Trophoblast cell (in vitro differentiated cells and primary cell): Measurements from ENCODE around the gene CLDN11.

Experiments used
- DNase-seq, 2 donors: peaks; one replicate each; pipeline ENCODE4 v3.0.0-alpha.2; 2016
- H2AFZ ChIP-seq: 2 replicates; pipeline ENCODE4 v1.6.1; 2013; ENCODE audit warnings: low read length, moderate library complexity, mild to moderate bottlenecking; ENCODE audit not compliant: insufficient read depth, poor library complexity
- H2AK5ac ChIP-seq: 2 replicates; pipeline ENCODE4 v1.6.1; 2013; ENCODE audit warnings: mild to moderate bottlenecking, low read length
- H2BK120ac ChIP-seq: 2 replicates; pipeline ENCODE4 v1.6.1; 2013; ENCODE audit warnings: low read length, mild to moderate bottlenecking, moderate library complexity; ENCODE audit not compliant: insufficient read depth, poor library complexity
- H2BK12ac ChIP-seq: 2 replicates; pipeline ENCODE4 v1.6.1; 2013; ENCODE audit warnings: mild to moderate bottlenecking, low read length, moderate library complexity
- H2BK5ac ChIP-seq: 2 replicates; pipeline ENCODE4 v1.6.1; 2013; ENCODE audit warnings: low read length, low read depth, moderate library complexity, mild to moderate bottlenecking; ENCODE audit not compliant: poor library complexity
- H3K14ac ChIP-seq: 2 replicates; pipeline ENCODE4 v1.6.1; 2013; ENCODE audit warnings: mild to moderate bottlenecking, low read length
- H3K18ac ChIP-seq: 2 replicates; pipeline ENCODE4 v1.6.1; 2013; ENCODE audit warnings: mild to moderate bottlenecking, low read length
- H3K23ac ChIP-seq: 2 replicates; pipeline ENCODE4 v1.6.1; 2013; ENCODE audit warnings: low read length
- H3K27ac ChIP-seq: 2 replicates; pipeline ENCODE4 v1.5.1; 2013; ENCODE audit warnings: low read depth, mild to moderate bottlenecking, inconsistent platforms, low read length, moderate library complexity
- H3K27me3 ChIP-seq: 2 replicates; pipeline ENCODE4 v1.6.1; 2013; ENCODE audit warnings: inconsistent platforms, mild to moderate bottlenecking, low read length, moderate library complexity; ENCODE audit not compliant: insufficient read depth
- H3K36me3 ChIP-seq, 2 experiments: 1 replicate in 1 of 2; 2 replicates in 1 of 2; pipeline ENCODE4 v1.6.1; 2013; ENCODE audit warnings: low read length in 2 of 2, mild to moderate bottlenecking in 2 of 2, moderate library complexity in 1 of 2; ENCODE audit not compliant: insufficient read depth in 2 of 2, control insufficient read depth in 1 of 2
- H3K4ac ChIP-seq: 2 replicates; pipeline ENCODE4 v1.6.1; 2013; ENCODE audit warnings: low read depth, mild to moderate bottlenecking, low read length, moderate library complexity
- H3K4me1 ChIP-seq, 2 experiments: 1 replicate in 1 of 2; 2 replicates in 1 of 2; pipeline ENCODE4 v1.6.1; 2013; ENCODE audit warnings: low read length in 2 of 2, mild to moderate bottlenecking in 2 of 2, moderate library complexity in 1 of 2; ENCODE audit not compliant: insufficient read depth in 2 of 2, control insufficient read depth in 1 of 2
- H3K4me2 ChIP-seq: 2 replicates; pipeline ENCODE4 v1.6.1; 2013; ENCODE audit warnings: inconsistent platforms, mild to moderate bottlenecking, low read length, moderate library complexity
- H3K4me3 ChIP-seq: 2 replicates; pipeline ENCODE4 v1.5.1; 2013; ENCODE audit warnings: mild to moderate bottlenecking, low read depth, low read length, inconsistent platforms
- H3K79me1 ChIP-seq: one replicate; pipeline ENCODE4 v1.6.1; 2013; ENCODE audit warnings: low read length
- H3K79me2 ChIP-seq: 2 replicates; pipeline ENCODE4 v1.6.1; 2013; ENCODE audit warnings: low read length, mild to moderate bottlenecking; ENCODE audit not compliant: control insufficient read depth, insufficient read depth, poor library complexity
- H3K9ac ChIP-seq: 2 replicates; pipeline ENCODE4 v1.6.1; 2013; ENCODE audit warnings: mild to moderate bottlenecking, low read length
- H3K9me3 ChIP-seq: 2 replicates; pipeline ENCODE4 v1.6.1; 2013; ENCODE audit warnings: low read depth, mild to moderate bottlenecking, control low read depth, inconsistent platforms, low read length; ENCODE audit not compliant: insufficient read depth
- H4K12ac ChIP-seq: 2 replicates; pipeline ENCODE4 v1.6.1; 2013; ENCODE audit warnings: low read depth, mild to moderate bottlenecking, low read length, moderate library complexity
- H4K8ac ChIP-seq: 2 replicates; pipeline ENCODE4 v1.6.1; 2013; ENCODE audit warnings: low read depth, mild to moderate bottlenecking, low read length, moderate library complexity
- H4K91ac ChIP-seq: one replicate; pipeline ENCODE4 v1.6.1; 2013; ENCODE audit warnings: low read depth, mild to moderate bottlenecking, low read length, moderate library complexity
- WGBS: extraction: QIAGEN DNeasy Blood & Tissue Kit; methylation state at CpG from one replicate; pipeline ENCODE4 v1.1.7; 2013; ENCODE audit warnings: missing lambda C conversion rate; ENCODE audit not compliant: insufficient read length, insufficient coverage; ENCODE audit errors: extremely low coverage; 5-methylcytosine and 5-hydroxymethylcytosine counted together

Gene CLDN11

DNA sequence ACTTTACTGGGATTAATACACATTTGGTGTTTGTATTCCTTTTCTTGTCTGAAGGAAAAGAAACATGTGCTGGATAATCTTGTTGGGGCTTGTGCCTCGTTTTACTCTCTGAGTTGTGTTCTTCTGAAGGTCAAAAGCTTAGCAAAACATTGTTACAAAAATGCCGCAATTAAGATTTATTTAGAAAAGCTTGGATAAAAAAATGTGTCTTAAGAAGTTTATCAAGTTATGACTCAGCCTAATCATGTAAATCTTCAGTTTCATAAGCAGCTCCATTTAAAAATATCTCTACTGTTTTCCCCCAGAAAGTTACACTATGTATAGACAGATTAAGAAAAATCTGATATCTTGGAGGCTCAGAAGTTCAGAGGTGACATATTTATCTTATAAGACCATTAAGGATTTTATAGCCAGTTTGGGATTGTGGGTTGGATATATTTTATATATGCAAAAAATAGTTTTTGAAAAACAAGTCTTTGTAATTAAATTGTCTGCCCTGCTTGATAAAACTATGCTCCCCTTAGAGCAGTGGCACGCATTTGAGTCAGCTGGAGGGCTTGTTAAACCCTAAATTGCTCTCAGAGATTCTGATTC is 56.5 kb downstream of the CLDN11 start:
- H2BK120ac ChIP-seq: no peak overlapping the region
- no peak overlapping the region for H3K18ac ChIP-seq
- no peak overlapping the region for H3K9ac ChIP-seq
- no peak overlapping the region for H3K4ac ChIP-seq
- no peaks in the 10 kb centered on the region for H3K9me3 ChIP-seq
- WGBS: no CpG with 5 or more reads among the region's 3 CpGs
- no peak overlapping the region for H4K8ac ChIP-seq
- no peak overlapping the region for H2BK5ac ChIP-seq
- H3K14ac ChIP-seq: no peak overlapping the region
- no peak overlapping the region for H4K91ac ChIP-seq
- no peak overlapping the region for H2BK12ac ChIP-seq
- H3K27me3 ChIP-seq: no peaks in the 10 kb centered on the region
- H3K23ac ChIP-seq: no peak overlapping the region
- no peaks in the 10 kb centered on the region for H3K36me3 ChIP-seq
- no peak overlapping the region for H3K4me2 ChIP-seq
- no peak overlapping the region for H2AK5ac ChIP-seq
- no peak for DNase-seq
- no peak overlapping the region for H3K4me3 ChIP-seq
- no peaks in the 10 kb centered on the region for H3K4me1 ChIP-seq
- H4K12ac ChIP-seq: no peak overlapping the region
- H3K79me1 ChIP-seq: no peaks in the 10 kb centered on the region
- no peak overlapping the region for H2AFZ ChIP-seq
- H3K79me2 ChIP-seq: no peaks in the 10 kb centered on the region
- no peak overlapping the region for H3K27ac ChIP-seq

DNA sequence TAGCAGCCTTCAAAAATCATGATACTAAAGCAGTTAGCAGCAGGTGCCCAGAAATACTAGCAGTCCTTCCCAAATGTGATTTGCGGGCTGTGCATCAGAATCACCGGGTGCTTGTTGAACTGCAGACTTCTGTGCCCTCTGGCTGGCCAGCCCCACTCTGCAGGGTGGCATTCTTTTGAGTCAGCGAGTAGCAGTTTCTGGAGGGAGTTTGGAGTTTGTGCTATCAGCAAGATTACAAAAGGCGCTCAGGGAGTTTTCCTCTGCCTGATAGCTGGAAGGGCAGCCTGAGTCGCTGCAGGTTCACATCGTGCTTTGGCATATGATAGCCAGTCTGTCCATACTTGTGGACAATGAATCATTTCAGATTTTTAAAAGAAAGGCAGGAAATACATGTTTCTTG is 57.6 kb downstream of the CLDN11 start:
- Histone ChIP-seq H2BK12ac (no peak overlapping the region), H2AK5ac (no peak overlapping the region), H3K18ac (no peak overlapping the region), H3K4ac (no peak overlapping the region), H3K9ac (no peak overlapping the region), H2AFZ (no peak overlapping the region), H3K27ac (no peak overlapping the region), H3K4me2 (no peak overlapping the region), H3K23ac (no peak overlapping the region), H3K36me3 (no peaks in the 10 kb centered on the region), H3K79me2 (no peaks in the 10 kb centered on the region), H3K9me3 (no peaks in the 10 kb centered on the region), H2BK5ac (no peak overlapping the region), H2BK120ac (no peak overlapping the region), H3K79me1 (no peaks in the 10 kb centered on the region), H3K4me1 (no peaks in the 10 kb centered on the region), H3K4me3 (no peak overlapping the region), H4K8ac (no peak overlapping the region), H3K27me3 (no peaks in the 10 kb centered on the region), H3K14ac (no peak overlapping the region), H4K12ac (no peak overlapping the region), H4K91ac (no peak overlapping the region)
- WGBS: no CpG with 5 or more reads among the region's 6 CpGs
- DNase-seq: no peak

DNA sequence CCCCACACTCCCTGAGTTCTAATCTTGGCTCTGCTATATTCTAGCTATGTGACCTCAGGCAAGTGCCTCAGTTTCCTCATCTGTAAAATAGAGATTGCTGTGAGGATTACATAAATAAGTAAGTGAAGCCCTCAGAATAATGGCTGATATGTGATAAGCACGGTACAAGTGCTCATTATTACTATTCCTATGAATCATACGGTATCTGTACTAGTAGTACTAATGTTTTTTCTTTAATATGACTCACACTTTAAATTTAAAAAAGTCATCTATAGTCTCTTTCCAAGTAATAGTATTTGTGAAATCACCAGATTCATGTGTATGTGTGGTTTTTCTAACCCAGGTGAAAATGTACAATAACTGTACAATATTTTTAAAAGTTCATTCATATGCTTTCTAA is 58.7 kb downstream of the CLDN11 start:
- Histone ChIP-seq H4K8ac (no peak overlapping the region), H3K4me2 (no peak overlapping the region), H2BK120ac (no peak overlapping the region), H2AK5ac (no peak overlapping the region), H3K9ac (no peak overlapping the region), H2BK12ac (no peak overlapping the region), H3K27ac (no peak overlapping the region), H3K79me1 (no peaks in the 10 kb centered on the region), H4K91ac (no peak overlapping the region), H3K9me3 (no peaks in the 10 kb centered on the region), H3K14ac (no peak overlapping the region), H3K4me3 (no peak overlapping the region), H3K79me2 (no peaks in the 10 kb centered on the region), H4K12ac (no peak overlapping the region), H3K36me3 (no peaks in the 10 kb centered on the region), H3K23ac (no peak overlapping the region), H2BK5ac (no peak overlapping the region), H3K18ac (no peak overlapping the region), H3K4me1 (no peaks in the 10 kb centered on the region), H3K27me3 (no peaks in the 10 kb centered on the region), H3K4ac (no peak overlapping the region), H2AFZ (no peak overlapping the region)
- DNase-seq: no peak
- no CpG with 5 or more reads among the region's 2 CpGs for WGBS

DNA sequence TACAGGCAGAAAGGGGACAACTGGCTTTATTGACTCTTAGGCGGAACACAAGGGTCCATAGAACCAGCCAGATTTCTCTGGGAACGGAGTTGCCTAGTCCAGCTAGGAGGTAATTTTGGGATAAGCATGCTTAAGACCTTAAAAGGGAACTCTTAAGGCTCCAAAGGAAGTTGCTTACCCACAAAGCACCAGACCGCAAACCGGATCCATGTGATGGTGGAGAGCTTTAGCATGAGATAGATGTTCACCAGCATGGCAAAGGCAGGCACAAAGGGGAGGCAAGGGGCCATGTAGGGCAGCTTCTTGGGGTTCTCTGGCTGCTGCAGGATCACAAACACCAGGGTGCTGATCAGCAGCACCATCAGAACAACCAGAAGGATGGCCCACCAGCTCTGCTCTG is 61.4 kb downstream of the CLDN11 start:
- no peak overlapping the region for H3K9ac ChIP-seq
- no peak overlapping the region for H2BK120ac ChIP-seq
- no peaks in the 10 kb centered on the region for H3K79me2 ChIP-seq
- DNase-seq: no peak
- no peak overlapping the region for H4K91ac ChIP-seq
- no peaks in the 10 kb centered on the region for H3K79me1 ChIP-seq
- H3K4me1 ChIP-seq: no peaks in the 10 kb centered on the region
- H2AK5ac ChIP-seq: no peak overlapping the region
- H4K12ac ChIP-seq: no peak overlapping the region
- no peaks in the 10 kb centered on the region for H3K9me3 ChIP-seq
- no peak overlapping the region for H3K23ac ChIP-seq
- no peak overlapping the region for H3K4me3 ChIP-seq
- no peak overlapping the region for H4K8ac ChIP-seq
- WGBS: no CpG with 5 or more reads among the region's 4 CpGs
- H3K36me3 ChIP-seq: no peaks in the 10 kb centered on the region
- H3K14ac ChIP-seq: no peak overlapping the region
- H2AFZ ChIP-seq: no peak overlapping the region
- no peak overlapping the region for H3K4me2 ChIP-seq
- H3K4ac ChIP-seq: no peak overlapping the region
- H3K27ac ChIP-seq: no peak overlapping the region
- no peak overlapping the region for H2BK12ac ChIP-seq
- H3K27me3 ChIP-seq: no peaks in the 10 kb centered on the region
- H3K18ac ChIP-seq: no peak overlapping the region
- no peak overlapping the region for H2BK5ac ChIP-seq
